Measurements from ENCODE around the gene MEGF10.

MEGF10 gene

GRCh38 chr5:127410959-127411358 is 120.4 kb downstream of the MEGF10 start:
- H3K36me3 ChIP-seq (ENCODE audit: control insufficient read depth in 2 of 2, insufficient read depth in 2 of 2, low read length in 2 of 2), result no peaks in the 10 kb centered on the region
- no peaks in the 10 kb centered on the region for H3K4me1 ChIP-seq (ENCODE audit: control insufficient read depth, insufficient read depth, low read length)
- H3K9ac ChIP-seq (ENCODE audit: low read length in 2 of 2), result no peak overlapping the region
- H3K27ac ChIP-seq (ENCODE audit: low read length), result no peak overlapping the region
- no peaks in the 10 kb centered on the region for H3K27me3 ChIP-seq (ENCODE audit: control insufficient read depth in 1 of 2, insufficient read depth in 2 of 2, low read length in 2 of 2)
- no peak overlapping the region for H3K4me3 ChIP-seq (ENCODE audit: low read length in 2 of 2)
- no peaks in the 10 kb centered on the region for H3K9me3 ChIP-seq (ENCODE audit: control insufficient read depth in 2 of 2, low read length in 2 of 2)

- Histone ChIP-seq H3K27me3 (ENCODE audit: control insufficient read depth in 1 of 2, insufficient read depth in 2 of 2, low read length in 2 of 2) (no peaks in the 10 kb centered on the region), H3K9me3 (ENCODE audit: control insufficient read depth in 2 of 2, low read length in 2 of 2) (no peaks in the 10 kb centered on the region), H3K4me3 (ENCODE audit: low read length in 2 of 2) (no peak overlapping the region)
Observed at GRCh38 chr5:127411381-127411780, 120.8 kb downstream of the MEGF10 start.

GRCh38 chr5:127412698-127413097 is 122.1 kb downstream of the MEGF10 start:
- no peak overlapping the region for H3K9ac ChIP-seq (ENCODE audit: low read length in 2 of 2)

More at GRCh38 chr5:127411381-127411780, 120.8 kb downstream of the MEGF10 start:
- Histone ChIP-seq H3K9ac (ENCODE audit: low read length in 2 of 2) (no peak overlapping the region), H3K36me3 (ENCODE audit: control insufficient read depth in 2 of 2, insufficient read depth in 2 of 2, low read length in 2 of 2) (no peaks in the 10 kb centered on the region), H3K27ac (ENCODE audit: low read length) (no peak overlapping the region), H3K4me1 (ENCODE audit: control insufficient read depth, insufficient read depth, low read length) (no peaks in the 10 kb centered on the region)

GRCh38 chr5:127415034-127415433 is 124.4 kb downstream of the MEGF10 start:
- Histone ChIP-seq H3K9me3 (ENCODE audit: control insufficient read depth in 2 of 2, low read length in 2 of 2) (no peaks in the 10 kb centered on the region), H3K4me3 (ENCODE audit: low read length in 2 of 2) (no peak overlapping the region), H3K27ac (ENCODE audit: low read length) (no peak overlapping the region), H3K27me3 (ENCODE audit: control insufficient read depth in 1 of 2, insufficient read depth in 2 of 2, low read length in 2 of 2) (no peaks in the 10 kb centered on the region), H3K9ac (ENCODE audit: low read length in 2 of 2) (no peak overlapping the region), H3K4me1 (ENCODE audit: control insufficient read depth, insufficient read depth, low read length) (no peaks in the 10 kb centered on the region), H3K36me3 (ENCODE audit: control insufficient read depth in 2 of 2, insufficient read depth in 2 of 2, low read length in 2 of 2) (no peaks in the 10 kb centered on the region)

More at GRCh38 chr5:127412698-127413097, 122.1 kb downstream of the MEGF10 start:
- no peaks in the 10 kb centered on the region for H3K36me3 ChIP-seq (ENCODE audit: control insufficient read depth in 2 of 2, insufficient read depth in 2 of 2, low read length in 2 of 2)
- H3K27me3 ChIP-seq (ENCODE audit: control insufficient read depth in 1 of 2, insufficient read depth in 2 of 2, low read length in 2 of 2), result no peaks in the 10 kb centered on the region
- H3K4me1 ChIP-seq (ENCODE audit: control insufficient read depth, insufficient read depth, low read length), result no peaks in the 10 kb centered on the region
- no peaks in the 10 kb centered on the region for H3K9me3 ChIP-seq (ENCODE audit: control insufficient read depth in 2 of 2, low read length in 2 of 2)
- H3K4me3 ChIP-seq (ENCODE audit: low read length in 2 of 2), result no peak overlapping the region
- H3K27ac ChIP-seq (ENCODE audit: low read length), result no peak overlapping the region

GRCh38 chr5:127416906-127417305 is 126.3 kb downstream of the MEGF10 start:
- no peaks in the 10 kb centered on the region for H3K9me3 ChIP-seq (ENCODE audit: control insufficient read depth in 2 of 2, low read length in 2 of 2)
- no peaks in the 10 kb centered on the region for H3K4me1 ChIP-seq (ENCODE audit: control insufficient read depth, insufficient read depth, low read length)
- H3K27ac ChIP-seq (ENCODE audit: low read length), result no peak overlapping the region
- no peak overlapping the region for H3K9ac ChIP-seq (ENCODE audit: low read length in 2 of 2)
- H3K27me3 ChIP-seq (ENCODE audit: control insufficient read depth in 1 of 2, insufficient read depth in 2 of 2, low read length in 2 of 2), result no peaks in the 10 kb centered on the region
- no peak overlapping the region for H3K4me3 ChIP-seq (ENCODE audit: low read length in 2 of 2)
- H3K36me3 ChIP-seq (ENCODE audit: control insufficient read depth in 2 of 2, insufficient read depth in 2 of 2, low read length in 2 of 2), result no peaks in the 10 kb centered on the region

- Histone ChIP-seq H3K9me3 (ENCODE audit: control insufficient read depth in 2 of 2, low read length in 2 of 2) (no peaks in the 10 kb centered on the region), H3K4me1 (ENCODE audit: control insufficient read depth, insufficient read depth, low read length) (no peaks in the 10 kb centered on the region), H3K9ac (ENCODE audit: low read length in 2 of 2) (no peak overlapping the region), H3K27ac (ENCODE audit: low read length) (no peak overlapping the region), H3K4me3 (ENCODE audit: low read length in 2 of 2) (no peak overlapping the region), H3K36me3 (ENCODE audit: control insufficient read depth in 2 of 2, insufficient read depth in 2 of 2, low read length in 2 of 2) (no peaks in the 10 kb centered on the region), H3K27me3 (ENCODE audit: control insufficient read depth in 1 of 2, insufficient read depth in 2 of 2, low read length in 2 of 2) (no peaks in the 10 kb centered on the region)
Observed at GRCh38 chr5:127417528-127417927, 126.9 kb downstream of the MEGF10 start.

- no peaks in the 10 kb centered on the region for H3K36me3 ChIP-seq (ENCODE audit: control insufficient read depth in 2 of 2, insufficient read depth in 2 of 2, low read length in 2 of 2)
- no peaks in the 10 kb centered on the region for H3K4me1 ChIP-seq (ENCODE audit: control insufficient read depth, insufficient read depth, low read length)
- H3K4me3 ChIP-seq (ENCODE audit: low read length in 2 of 2), result no peak overlapping the region
- H3K9me3 ChIP-seq (ENCODE audit: control insufficient read depth in 2 of 2, low read length in 2 of 2), result no peaks in the 10 kb centered on the region
- no peaks in the 10 kb centered on the region for H3K27me3 ChIP-seq (ENCODE audit: control insufficient read depth in 1 of 2, insufficient read depth in 2 of 2, low read length in 2 of 2)
- H3K27ac ChIP-seq (ENCODE audit: low read length), result no peak overlapping the region
- H3K9ac ChIP-seq (ENCODE audit: low read length in 2 of 2), result no peak overlapping the region
Observed at GRCh38 chr5:127418367-127418766, 127.8 kb downstream of the MEGF10 start.

- H3K27ac ChIP-seq (ENCODE audit: low read length), result no peak overlapping the region
- no peaks in the 10 kb centered on the region for H3K27me3 ChIP-seq (ENCODE audit: control insufficient read depth in 1 of 2, insufficient read depth in 2 of 2, low read length in 2 of 2)
- H3K36me3 ChIP-seq (ENCODE audit: control insufficient read depth in 2 of 2, insufficient read depth in 2 of 2, low read length in 2 of 2), result no peaks in the 10 kb centered on the region
- H3K9me3 ChIP-seq (ENCODE audit: control insufficient read depth in 2 of 2, low read length in 2 of 2), result no peaks in the 10 kb centered on the region
- no peak overlapping the region for H3K9ac ChIP-seq (ENCODE audit: low read length in 2 of 2)
- H3K4me1 ChIP-seq (ENCODE audit: control insufficient read depth, insufficient read depth, low read length), result no peaks in the 10 kb centered on the region
- no peak overlapping the region for H3K4me3 ChIP-seq (ENCODE audit: low read length in 2 of 2)
Observed at GRCh38 chr5:127418974-127419682, 128.5 kb downstream of the MEGF10 start.

GRCh38 chr5:127419683-127420257 is 129.2 kb downstream of the MEGF10 start:
- no peaks in the 10 kb centered on the region for H3K4me1 ChIP-seq (ENCODE audit: control insufficient read depth, insufficient read depth, low read length)
- no peak overlapping the region for H3K4me3 ChIP-seq (ENCODE audit: low read length in 2 of 2)
- H3K9ac ChIP-seq (ENCODE audit: low read length in 2 of 2), result no peak overlapping the region
- no peaks in the 10 kb centered on the region for H3K36me3 ChIP-seq (ENCODE audit: control insufficient read depth in 2 of 2, insufficient read depth in 2 of 2, low read length in 2 of 2)
- no peaks in the 10 kb centered on the region for H3K27me3 ChIP-seq (ENCODE audit: control insufficient read depth in 1 of 2, insufficient read depth in 2 of 2, low read length in 2 of 2)
- H3K27ac ChIP-seq (ENCODE audit: low read length), result no peak overlapping the region
- no peaks in the 10 kb centered on the region for H3K9me3 ChIP-seq (ENCODE audit: control insufficient read depth in 2 of 2, low read length in 2 of 2)

GRCh38 chr5:127420758-127421157 is 130.2 kb downstream of the MEGF10 start:
- Histone ChIP-seq H3K27ac (ENCODE audit: low read length) (no peak overlapping the region), H3K9me3 (ENCODE audit: control insufficient read depth in 2 of 2, low read length in 2 of 2) (no peaks in the 10 kb centered on the region)

GRCh38 chr5:127421471-127421870 is 130.9 kb downstream of the MEGF10 start:
- Histone ChIP-seq H3K4me1 (ENCODE audit: control insufficient read depth, insufficient read depth, low read length) (no peaks in the 10 kb centered on the region), H3K4me3 (ENCODE audit: low read length in 2 of 2) (no peak overlapping the region), H3K9ac (ENCODE audit: low read length in 2 of 2) (no peak overlapping the region), H3K27me3 (ENCODE audit: control insufficient read depth in 1 of 2, insufficient read depth in 2 of 2, low read length in 2 of 2) (no peaks in the 10 kb centered on the region), H3K36me3 (ENCODE audit: control insufficient read depth in 2 of 2, insufficient read depth in 2 of 2, low read length in 2 of 2) (no peaks in the 10 kb centered on the region), H3K27ac (ENCODE audit: low read length) (no peak overlapping the region), H3K9me3 (ENCODE audit: control insufficient read depth in 2 of 2, low read length in 2 of 2) (no peaks in the 10 kb centered on the region)

More at GRCh38 chr5:127420758-127421157, 130.2 kb downstream of the MEGF10 start:
- Histone ChIP-seq H3K4me1 (ENCODE audit: control insufficient read depth, insufficient read depth, low read length) (no peaks in the 10 kb centered on the region), H3K9ac (ENCODE audit: low read length in 2 of 2) (no peak overlapping the region), H3K36me3 (ENCODE audit: control insufficient read depth in 2 of 2, insufficient read depth in 2 of 2, low read length in 2 of 2) (no peaks in the 10 kb centered on the region), H3K27me3 (ENCODE audit: control insufficient read depth in 1 of 2, insufficient read depth in 2 of 2, low read length in 2 of 2) (no peaks in the 10 kb centered on the region), H3K4me3 (ENCODE audit: low read length in 2 of 2) (no peak overlapping the region)

Data from stomach smooth muscle (tissue), 2 donors.